Esophagus mucosa (tissue), 1 donor: ENCODE results near the gene EPHB6. TPM values are rescaled to one million over a fixed set of nuclear protein-coding genes. Genes with fewer than 3 reads are reported as not detected.
A peak's percentile ranks its signal among the peaks of the same experiment; 100 is the strongest.

ENCODE experiments used
- ATAC-seq: fragments of 200-7000 bp; cut with Tn5 transposase; one replicate; pipeline ENCODE4 v1.9.1; 2020
- total RNA-seq: library from RNA; stranded (reverse); gene quantifications from one replicate; pipeline ENCODE4 v1.2.4, GENCODE V29; 2023
- donor health status: DM: yes; HTN: yes; CAD: no.

Gene EPHB6
- total RNA-seq, 1 donor from 2014 or later: 18.1 TPM

DNA sequence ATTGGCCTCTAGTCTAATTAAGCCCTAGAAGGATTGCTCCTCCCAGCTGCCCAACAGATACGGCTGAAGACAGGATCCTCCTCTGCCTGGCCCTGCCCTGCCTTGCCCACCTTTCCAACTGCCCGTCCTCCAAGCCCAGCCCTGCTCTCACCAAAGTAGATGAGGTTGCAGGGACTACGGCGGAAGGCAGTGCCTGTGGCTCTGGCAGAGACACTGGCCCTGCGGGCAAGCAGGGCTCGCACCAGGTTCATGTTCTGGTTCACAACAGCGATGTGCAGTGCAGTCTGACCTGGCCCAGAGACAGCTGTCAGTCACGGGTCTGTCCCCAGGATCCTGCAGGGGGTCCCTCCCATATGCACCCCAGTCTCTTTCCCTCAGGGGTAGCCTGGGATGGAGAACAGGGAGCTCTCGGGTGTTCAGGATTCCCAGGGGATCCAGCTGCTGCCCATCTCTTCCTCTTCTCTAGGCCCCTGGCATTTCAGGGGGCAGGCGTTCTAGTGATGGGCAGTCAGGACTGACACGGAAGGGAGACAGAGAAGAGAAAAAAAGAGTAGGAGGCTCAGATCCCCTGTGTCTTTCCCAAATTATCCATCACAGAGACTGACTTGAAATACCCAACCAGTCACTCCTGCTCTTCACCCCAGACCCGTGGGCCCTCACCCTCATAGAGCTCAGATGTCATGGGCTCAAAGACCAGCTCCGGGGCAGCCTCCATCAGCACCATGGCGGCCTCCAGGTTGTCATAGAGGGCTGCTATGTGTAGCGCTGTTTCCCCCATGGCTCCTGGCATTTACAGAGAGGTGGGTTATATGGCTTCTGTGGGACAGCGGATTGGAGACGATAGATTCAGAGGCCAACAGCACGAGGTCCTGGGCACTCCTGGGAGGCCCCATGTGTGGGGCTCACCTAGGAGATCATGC, 22.4 kb downstream of the EPHB6 start:
- no peak for ATAC-seq

DNA sequence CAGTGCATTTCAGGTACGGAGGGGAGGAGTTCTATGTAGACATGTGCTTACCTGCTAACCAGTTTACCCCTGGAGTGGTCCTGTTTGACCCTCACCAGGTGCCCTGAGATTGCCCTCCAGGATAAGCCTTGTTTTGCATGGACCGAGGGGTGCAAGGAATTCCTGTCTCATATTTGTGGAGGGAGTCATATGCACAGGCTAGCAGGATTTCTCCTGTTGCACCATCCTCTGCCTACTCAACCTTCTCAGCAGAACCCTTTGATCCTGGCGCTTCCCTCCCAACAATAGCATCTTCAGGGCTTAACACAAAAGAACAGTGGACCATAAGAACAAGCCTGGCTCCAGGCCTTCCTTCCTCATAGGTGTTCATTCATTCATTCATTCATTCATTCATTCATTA, 23.4 kb downstream of the EPHB6 start:
- no peak for ATAC-seq

DNA sequence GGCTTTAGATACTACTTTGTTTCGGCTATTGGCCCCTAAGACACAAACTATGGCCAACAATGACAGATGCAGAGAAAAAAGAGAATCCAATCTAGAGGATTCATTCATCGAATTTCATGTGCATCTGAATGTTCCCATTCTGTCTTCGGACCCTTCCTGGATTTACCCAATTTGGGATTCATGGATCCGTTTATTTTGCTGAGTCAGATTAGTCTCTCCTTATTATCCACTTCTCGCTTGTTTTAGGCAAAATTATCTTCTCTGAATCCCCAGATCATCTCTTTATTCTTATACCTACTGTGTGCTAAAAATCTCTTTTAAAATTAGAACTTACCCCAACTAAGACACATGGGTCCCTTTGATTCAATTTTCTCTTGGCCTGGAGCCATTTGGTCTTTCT, 24.2 kb downstream of the EPHB6 start:
- no peak for ATAC-seq

DNA sequence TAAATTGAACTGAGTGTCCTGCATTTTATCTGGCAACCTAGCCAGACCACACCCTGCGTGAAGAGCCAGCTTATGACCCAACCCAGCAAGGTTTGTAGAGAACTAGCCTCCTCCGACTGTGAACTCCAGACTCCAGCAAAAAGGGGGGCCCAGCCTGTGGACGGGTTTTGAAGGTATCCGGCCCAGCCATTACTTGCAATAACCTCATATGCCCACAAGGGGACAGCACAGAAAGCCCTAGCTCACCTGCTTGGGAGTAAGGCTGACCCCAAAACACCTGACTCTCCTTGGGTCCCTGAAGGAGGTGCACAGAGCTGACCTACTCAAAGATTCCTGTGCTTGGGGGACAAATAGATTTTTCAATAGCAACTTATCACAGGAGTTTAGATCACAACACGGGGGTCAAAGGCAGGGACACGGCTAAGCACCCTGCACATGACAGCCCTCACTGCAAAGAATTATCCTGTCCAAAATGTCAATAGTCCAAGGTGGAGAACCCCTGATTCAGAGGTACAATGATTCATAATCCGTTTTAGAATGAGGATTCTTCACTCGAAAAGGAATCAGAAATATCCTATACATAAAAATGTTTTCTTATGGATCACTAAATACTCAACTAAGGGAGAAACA, 26.1 kb downstream of the EPHB6 start:
- ATAC-seq: peak; percentile 19

DNA sequence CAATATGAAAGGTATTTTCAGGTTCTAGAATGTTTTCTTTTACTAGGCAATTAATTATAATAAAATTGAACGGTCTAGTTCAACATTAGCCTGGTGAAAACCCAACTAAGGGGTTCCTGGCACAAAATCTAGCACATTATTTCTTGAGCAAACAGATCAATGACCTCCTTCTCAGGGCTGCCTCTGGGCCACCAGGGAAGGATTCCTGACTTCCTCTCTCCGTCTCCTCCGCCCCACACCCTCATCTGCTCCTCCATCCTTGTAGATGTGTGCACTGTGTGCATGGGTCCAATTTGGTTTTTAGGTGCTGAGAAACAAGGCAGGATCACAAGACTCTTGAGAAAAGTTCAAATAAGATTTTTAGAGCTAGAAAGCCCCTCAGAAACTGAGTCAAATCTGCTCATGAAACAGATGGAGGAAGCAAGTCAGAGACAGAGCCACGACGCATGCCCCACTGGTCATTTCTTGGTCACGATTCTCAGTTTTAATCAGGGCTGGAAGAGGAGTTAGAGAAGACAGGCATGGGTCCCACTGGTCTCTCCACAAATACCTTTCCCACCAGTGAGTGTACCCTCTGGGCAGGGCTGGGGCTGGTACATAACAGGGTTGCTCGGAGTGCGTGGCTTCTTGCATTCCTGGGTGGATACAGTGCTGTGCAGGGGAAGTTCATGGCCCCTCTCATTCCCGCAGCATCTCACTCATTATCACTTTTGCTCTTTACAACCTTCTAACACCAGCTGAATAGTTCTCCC, 26.9 kb downstream of the EPHB6 start:
- no peak for ATAC-seq

DNA sequence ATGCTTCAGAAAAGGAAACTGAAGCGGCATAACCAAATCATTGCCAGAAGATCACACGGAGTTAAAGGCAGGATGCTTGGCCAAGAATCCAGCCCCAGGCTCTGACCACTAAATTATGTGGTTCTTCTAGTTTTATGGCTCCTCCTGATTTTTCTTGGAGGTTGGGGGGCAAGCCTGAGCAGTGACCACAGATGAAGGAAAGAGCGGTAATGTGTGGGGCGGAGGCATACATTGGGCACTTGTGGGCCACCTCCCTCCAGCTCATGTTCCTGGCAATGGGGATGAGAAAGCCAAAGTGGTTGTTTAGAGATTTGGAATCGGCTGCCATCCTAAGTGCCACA, 27.4 kb downstream of the EPHB6 start:
- ATAC-seq: no peak

DNA sequence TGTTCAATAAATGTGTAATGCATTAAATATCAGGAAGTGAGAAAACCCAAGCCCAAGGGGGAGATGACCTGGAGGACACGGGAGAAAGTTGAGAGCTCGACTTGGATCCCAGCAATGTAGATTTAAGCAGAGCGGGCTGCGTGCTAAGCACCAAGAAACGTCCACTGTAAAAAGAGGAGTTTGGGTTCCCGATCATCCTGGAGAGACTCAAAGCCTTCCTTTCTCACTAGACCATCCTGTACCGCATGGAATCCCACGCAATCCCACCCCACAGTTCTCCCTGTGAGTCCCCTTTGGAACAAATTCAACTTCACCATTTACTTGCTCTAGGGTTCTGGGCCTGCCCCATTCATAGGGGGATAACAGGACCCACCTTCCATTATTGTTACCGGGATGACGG, 28.3 kb downstream of the EPHB6 start:
- no peak for ATAC-seq

DNA sequence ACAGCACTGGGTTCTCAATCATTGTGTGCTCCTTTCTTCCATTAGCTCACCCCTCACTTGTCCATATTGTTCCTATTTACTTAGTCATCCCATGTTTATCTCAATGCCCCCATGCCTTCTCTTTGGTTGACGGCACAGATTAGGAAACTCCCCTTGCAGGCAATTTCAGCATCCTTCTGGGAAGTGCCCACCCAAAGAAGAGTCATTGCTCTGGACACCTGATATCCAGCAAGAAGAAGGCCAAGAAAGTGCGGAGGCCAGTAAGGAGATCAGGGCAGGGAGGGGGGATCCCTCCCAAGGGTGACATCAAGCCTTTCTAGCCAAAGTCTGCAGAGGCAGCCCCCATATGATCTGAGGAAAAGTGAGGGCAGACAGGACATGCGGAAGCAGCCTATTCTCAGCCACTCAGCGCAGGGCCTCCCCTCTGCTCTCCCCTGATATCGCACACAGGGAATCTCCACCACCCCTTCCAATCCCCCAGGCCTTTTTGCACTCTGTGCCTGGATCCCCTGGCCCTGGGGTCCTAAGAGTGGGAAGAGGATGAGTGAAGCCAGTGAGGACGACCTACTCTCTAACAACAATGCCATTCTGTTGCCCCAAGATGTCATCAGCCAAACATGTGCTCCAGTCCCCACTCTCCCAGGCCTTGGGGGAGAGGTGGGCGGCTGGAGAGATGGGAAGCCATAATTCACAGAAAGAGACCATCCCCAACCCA, 28.9 kb downstream of the EPHB6 start:
- ATAC-seq: no peak

DNA sequence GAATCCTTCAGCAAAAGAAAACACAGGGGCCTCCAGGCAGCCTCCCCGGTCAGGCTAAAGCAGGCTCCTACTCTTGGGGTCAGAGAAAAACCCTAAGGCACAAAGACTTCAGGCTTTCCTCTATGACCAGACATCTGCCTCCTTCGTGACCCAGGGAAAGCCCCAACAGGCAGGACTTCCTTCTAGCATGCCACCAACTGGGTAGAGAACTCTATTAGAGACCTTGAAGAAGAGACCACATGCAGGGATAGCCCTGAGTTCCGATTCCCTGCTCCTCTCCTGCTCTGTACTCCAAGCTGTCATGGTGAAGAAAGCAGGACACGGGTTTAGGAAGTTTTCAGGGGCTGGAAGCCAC, 29.4 kb downstream of the EPHB6 start:
- no peak for ATAC-seq

DNA sequence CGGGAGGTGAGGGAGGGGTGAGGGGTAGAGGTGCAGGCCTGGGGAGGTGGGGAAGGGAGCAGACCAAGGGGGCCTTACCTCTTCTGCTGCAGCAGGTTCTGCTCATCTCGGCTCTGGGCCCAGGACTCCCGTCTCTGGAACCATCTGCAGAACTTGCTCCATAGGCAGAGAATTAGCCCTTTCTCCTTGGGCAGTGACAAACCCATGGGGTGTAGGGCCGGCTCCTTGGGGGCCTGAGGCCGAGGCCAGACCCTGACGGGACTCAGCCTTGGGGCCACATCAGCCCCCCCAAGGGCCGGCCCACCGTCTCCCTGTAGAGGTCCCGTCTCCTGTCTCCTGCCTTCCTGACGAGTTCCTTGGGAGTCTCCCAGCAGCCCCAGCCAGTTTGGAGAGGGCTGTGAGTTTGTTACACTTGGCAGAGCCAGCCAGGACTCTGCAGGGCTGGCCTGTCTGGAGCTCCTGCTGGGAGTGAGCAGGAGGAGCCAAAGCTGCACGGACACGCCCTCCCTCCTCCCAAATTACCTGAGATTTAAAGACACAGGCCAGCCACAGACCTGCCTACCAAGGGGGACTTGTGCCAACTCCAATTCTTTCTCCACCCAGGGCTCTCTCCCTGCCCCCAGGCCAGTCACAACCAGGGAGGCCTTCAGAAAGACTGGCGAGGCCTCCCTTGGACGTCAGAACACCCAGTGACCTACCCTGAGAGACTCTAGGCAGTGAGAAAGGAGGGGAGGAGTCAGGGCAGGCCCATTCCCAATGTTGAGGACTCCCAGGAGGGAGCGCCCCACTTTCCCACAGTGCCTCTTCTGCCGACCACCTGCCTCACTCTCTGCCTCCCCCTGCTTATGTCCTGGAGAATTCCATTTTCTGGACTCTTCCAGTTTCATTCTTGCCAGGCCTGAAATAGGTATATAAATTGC, 30.7 kb downstream of the EPHB6 start, which contains the start of gene TRPV6:
TRPV6 (minus strand) TSS at position 435 of the 920 bp plus-strand sequence.
- ATAC-seq: peak; percentile 92

DNA sequence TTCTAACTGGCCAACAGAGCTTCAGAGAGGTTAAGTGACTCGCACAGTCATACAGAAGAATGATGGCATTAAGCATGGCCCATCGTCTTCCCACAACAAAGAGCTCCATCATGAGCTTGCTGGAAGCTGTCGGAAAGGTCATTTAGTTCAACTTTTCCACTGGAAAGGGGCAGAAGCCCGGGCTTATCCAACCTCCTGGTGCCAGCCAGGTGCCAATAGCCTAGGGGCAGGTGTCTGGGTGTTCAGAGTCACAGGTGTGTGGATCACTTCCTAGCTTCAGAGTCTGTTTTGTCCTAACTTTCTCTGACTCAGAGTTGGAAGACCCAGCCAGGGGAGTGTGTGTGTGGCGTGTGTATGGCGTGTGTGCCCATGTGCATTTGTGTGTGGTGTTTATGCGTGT, 32.0 kb downstream of the EPHB6 start:
- ATAC-seq: peak; percentile 36

DNA sequence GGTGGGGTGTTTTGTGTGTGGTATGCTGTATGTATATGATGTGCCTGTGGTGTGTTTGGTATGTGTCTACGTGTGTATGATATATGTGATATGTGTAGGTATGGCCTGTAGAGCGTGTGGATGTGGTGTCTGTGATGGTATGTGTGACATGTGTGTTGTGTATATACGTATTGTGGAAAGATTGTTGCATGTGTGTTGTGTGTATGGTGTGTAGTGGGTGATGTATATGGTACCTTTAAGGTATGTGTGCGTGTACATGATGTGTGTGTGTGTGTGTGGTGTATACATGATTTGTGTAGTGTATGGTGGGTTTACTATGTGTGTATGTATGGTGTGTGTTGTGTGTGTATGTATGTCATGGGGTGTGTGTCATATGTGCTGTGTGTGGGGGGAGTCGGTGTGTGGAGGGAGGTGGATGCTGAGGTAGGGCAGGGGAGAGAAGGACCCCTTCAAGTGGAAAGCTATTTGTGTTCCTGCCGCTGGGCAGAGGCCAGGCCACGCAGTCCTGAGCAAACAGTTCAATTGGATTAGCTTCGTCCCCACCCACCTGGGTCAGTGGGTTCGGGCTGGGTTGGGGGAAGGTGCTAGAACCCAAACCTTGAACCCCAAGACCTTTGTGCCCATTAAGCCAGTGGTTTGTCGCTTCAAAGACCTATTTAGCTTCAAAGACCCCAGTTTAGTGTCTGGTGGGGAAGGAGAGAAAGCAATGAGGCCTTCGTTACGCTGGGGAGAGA, 32.6 kb downstream of the EPHB6 start:
- ATAC-seq: no peak

DNA sequence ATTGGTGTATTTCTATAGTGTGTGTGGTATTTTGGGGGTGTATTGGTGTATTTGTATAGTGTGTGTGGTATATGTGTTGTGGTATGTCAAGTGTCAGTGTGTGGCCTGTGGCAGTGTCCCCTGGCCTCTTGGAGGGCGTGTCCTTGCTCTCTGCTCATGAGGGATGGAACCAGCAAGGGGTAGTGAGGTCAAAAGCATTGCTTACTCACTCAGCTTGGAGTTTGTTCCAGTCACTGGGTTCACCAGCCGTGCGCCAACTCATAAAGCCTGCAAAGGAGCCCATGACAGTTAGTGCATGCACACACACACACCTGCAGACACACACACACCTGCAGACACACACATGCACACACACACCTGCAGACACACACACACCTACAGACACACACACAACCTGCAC, 34.9 kb downstream of the EPHB6 start:
- ATAC-seq: no peak

DNA sequence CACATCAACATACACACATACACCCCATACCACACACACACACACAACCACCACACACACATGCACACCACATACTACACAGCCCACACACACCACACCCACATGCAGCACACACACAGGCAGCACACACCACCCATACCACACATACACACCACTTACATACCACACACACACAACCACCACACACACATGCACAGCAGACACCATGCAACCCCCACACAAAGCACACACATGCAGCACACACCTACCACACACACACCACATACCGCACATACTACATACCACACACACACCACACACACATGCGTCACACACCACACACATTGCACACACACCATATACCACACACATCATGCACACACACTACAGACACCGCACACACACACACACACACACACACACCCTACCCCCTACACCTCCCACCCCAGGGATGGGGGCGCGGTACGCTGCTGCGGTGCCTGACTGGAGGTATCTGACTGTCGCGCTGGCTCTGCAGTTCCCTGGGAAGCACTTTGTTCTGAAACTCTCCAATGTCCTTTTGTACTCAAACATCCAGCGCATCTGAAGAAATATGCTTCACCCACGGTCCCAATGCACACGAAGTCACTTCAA, 36.1 kb downstream of the EPHB6 start:
- no peak for ATAC-seq

DNA sequence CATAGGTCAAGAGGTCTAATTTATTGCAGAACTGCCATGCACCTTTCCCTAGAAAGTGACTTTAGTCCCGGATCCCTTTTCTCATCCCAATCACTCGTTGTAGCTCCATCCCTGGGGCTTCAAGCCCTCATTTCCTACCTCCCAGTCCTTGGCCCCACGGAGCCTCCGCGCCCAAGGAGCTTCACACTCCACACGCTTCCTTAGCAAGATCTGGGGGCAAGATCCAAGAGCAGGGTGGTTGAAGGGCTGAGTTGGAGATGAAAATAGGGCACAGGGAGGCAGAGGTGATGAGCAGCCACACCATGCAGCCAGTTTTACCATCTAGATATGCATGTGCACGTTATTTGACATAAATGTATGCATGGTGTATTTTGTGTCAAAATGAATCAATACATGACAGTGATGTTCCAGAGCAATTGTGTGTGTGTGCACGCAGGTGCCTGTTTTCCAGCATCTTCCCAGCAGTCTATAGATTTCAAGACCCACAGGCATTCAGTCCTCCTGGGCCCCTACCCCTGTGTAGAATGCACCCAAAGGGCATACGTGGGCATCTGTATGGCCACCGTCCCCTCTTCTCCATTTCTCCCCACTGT, 36.7 kb downstream of the EPHB6 start:
- no peak for ATAC-seq

DNA sequence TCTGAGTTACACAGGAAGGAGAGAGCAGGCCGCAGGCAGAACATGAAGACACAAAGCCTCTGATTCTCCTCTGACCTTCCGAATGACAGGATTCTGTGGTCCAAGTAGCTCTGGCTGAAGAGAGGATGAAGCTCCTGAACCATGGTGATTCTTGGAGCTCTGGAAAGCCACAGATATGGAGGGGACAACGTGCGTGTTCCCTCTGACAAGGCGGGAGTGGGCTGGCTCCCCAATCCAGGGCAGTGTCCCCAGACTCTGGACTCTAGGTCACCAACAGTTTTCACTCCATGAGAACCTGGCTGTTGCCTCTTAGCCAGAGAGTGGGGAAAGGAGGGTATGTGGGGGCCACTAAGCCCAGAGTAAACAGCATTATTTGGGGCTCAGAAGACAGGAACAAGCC, 38.1 kb downstream of the EPHB6 start:
- ATAC-seq: no peak

DNA sequence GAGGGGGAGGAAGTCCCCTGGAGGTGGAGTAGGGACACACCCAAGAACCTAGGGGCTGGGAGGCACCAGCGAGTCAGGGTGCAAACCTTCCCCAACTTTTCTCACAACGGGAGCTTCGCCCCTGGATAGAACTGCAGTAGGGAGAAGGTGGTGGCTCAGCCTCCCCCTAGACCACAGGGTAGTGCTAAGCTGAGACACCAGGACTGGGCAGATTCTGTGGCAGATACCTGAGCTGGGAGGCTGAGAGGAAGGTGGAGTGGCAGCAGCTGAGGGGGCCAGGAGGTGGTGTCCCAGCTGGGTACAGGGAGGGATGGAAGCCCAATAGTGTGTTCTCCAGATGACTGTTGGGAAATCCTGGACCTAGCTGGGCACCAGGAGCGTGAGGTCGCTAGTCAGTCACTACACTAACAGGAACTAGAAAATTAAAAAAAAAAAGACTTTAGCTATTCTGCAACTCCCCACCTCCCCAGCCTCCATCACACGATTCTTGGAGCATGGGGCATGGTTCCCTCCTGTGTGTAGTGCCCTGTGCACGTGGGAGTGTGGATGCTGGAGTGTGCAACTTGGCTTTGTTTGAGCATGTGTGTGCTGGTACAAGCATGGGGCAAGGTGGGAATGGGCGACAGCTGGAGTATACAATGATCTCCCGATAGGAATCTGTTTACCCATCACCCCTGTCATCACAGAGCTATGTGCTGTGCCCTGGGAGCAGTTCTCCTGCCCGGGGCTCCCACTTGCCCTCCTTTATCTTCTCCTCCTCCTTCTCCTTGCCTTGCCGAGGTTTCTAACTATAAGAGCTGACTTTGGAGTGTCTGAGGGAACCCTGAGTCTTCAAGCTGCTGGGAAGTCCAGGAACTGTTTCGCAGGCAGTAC, 39.5 kb downstream of the EPHB6 start:
- no peak for ATAC-seq

DNA sequence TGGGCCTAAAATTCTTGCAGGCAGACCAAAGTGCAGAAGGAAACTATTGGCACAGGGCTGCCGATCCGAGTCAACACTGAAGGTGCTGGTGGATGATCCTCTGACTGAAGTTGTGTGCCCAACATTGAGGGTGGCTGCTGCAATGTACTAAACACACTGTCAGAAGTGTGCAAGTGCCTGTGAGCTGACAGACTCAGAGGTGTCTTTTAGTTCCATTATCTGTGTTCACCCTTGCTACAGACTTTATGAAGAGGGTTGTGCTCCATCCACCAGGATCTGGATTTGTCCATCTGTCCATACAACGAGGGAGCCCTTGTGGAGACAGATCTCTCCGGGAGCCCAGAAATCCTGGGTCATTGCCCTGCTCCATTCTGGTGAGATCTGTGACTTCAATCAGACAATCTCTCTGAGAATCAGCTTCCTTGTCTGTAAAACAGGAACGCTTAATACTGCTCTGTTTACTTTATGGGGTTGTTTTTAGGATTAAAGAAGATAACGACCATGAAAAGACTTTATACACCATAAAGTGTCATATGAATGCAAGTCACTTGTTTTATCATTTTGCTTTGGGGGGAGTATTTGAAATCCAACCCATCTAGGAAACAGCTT, 40.2 kb downstream of the EPHB6 start:
- no peak for ATAC-seq

DNA sequence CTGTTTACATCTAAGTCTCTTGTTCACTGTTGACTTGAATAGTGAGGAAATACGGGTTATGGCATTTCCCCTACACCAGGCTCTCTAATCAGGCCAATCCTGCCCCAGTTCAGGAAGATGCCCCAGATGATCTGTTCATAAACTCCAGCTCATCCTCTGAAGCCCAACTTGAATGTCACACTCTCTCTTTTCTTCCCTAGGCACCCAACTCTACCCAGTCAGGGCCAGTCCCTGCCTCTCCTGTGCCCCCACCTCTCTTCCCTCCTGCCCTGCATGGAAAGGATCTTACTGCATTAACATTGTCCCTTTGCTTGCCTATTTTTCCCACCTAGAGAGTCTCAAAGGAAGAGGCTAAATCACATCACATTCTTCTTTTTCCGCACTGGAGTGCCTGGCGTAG, 41.3 kb downstream of the EPHB6 start:
- no peak for ATAC-seq
